ENCODE data around the gene UBASH3B. TPM values are rescaled to one million over a fixed set of nuclear protein-coding genes. Genes with fewer than 3 reads are reported as not detected.

Gene UBASH3B
- total RNA-seq, 4 donors from 2014 or later: 4.2 to 41.2 (median 24.4) TPM

DNA sequence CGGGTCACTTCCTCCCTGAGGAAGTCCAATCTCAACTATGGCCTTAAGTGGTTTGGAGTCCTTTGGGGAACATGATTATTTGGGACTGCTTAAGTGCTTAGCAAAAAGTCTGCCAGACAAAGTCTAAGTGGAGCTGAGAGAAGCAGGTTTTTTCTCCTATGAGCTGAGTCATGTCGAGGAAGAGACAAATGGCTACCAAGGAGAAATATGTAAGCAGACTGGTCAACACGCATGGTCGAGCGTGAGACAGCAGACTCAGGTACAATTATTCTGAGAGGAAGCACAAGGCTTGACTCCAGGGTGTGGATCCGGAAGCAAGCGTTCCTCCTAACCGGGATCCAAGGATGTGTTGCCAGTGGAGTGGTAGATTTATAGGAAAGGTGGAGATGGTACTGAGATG, 30.6 kb downstream of the UBASH3B start:
- DNase-seq (ENCODE audit: low spot score in 2 of 2): no peak
- H3K4me1 ChIP-seq: no peaks in the 10 kb centered on the region
- no peak overlapping the region for H3K4me3 ChIP-seq
- TF ChIP-seq, protein P1, sequence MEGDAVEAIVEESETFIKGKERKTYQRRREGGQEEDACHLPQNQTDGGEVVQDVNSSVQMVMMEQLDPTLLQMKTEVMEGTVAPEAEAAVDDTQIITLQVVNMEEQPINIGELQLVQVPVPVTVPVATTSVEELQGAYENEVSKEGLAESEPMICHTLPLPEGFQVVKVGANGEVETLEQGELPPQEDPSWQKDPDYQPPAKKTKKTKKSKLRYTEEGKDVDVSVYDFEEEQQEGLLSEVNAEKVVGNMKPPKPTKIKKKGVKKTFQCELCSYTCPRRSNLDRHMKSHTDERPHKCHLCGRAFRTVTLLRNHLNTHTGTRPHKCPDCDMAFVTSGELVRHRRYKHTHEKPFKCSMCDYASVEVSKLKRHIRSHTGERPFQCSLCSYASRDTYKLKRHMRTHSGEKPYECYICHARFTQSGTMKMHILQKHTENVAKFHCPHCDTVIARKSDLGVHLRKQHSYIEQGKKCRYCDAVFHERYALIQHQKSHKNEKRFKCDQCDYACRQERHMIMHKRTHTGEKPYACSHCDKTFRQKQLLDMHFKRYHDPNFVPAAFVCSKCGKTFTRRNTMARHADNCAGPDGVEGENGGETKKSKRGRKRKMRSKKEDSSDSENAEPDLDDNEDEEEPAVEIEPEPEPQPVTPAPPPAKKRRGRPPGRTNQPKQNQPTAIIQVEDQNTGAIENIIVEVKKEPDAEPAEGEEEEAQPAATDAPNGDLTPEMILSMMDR (IDR thresholded peaks at IDR 0.05): no peak
- H3K36me3 ChIP-seq: no peaks in the 10 kb centered on the region
- H3K27ac ChIP-seq: no peak overlapping the region
- no peaks in the 10 kb centered on the region for H3K27me3 ChIP-seq
- 87% methylated on average over 8 of the region's 8 CpGs for WGBS
- H3K9me3 ChIP-seq: no peaks in the 10 kb centered on the region

DNA sequence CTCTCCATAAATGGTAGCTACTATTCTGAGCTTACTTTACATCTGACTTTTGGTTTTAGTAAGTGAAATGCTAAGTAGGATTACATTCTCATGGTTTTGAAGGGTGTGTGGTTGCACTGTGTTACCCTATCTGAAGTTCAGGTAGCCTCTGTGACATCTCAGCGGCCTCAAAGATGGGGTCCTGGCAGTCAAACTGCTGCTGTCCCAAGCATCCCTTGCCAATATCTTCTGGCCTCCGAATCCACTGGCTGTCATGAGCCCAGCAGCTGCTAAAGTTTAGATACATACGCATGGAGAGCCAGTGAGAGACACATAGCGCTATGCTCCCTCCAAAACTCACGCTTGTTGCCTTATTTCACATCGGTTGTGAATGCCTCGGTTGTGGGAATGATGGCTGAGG, 34.9 kb downstream of the UBASH3B start:
- no peaks in the 10 kb centered on the region for H3K9me3 ChIP-seq
- no peak for DNase-seq (ENCODE audit: low spot score in 2 of 2)
- no peak overlapping the region for H3K4me3 ChIP-seq
- no peaks in the 10 kb centered on the region for H3K36me3 ChIP-seq
- H3K27ac ChIP-seq: no peak overlapping the region
- peaks cover 5% of the 10 kb centered on the region for H3K4me1 ChIP-seq
- WGBS: 83% methylated on average over 7 of the region's 7 CpGs
- H3K27me3 ChIP-seq: no peaks in the 10 kb centered on the region
- TF ChIP-seq EP300 (IDR thresholded peaks at IDR 0.05): no peak
- no peak for TF ChIP-seq POLR2AphosphoS5 (IDR thresholded peaks at IDR 0.05)
- no peak for TF ChIP-seq POLR2A (IDR thresholded peaks at IDR 0.05)
- TF ChIP-seq, protein P1 (IDR thresholded peaks at IDR 0.05): no peak

DNA sequence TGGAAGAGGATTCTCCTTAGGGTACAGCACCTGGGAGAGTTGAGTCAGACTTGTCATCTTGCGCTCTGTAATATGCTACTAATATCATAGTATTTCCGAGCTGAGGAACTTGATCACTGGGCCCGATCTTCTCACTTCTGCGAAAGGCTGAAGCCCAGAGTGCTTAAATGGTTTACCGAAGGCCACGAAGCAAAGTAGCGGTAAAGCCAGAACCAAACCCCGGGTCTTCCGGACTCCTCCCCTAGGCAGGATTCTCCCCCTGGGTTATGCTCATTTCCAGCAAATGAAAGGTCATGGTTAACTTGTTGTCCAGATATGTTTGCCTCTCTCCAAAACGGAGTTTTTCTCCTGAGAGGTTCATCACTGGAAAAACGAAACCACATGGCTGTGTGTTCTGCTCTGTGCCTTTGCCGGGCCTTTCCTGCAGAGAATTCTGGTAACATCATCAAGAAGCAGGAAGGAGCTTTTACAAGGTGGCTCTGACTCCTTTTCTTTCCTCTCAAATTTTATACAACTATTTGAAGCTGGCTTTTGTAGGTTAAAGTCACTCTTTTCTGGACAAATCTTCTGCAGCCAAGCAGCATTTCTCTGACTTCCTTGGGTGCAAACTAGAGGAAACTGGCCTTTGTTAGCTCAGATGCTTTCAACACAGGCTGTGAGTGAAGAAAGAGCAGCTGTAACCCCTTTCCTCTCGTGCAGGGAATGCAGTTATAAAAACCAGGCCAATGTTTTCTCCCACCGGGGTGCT, 35.5 kb downstream of the UBASH3B start:
- Histone ChIP-seq H3K4me3 (no peak overlapping the region), H3K27me3 (no peaks in the 10 kb centered on the region), H3K27ac (no peak overlapping the region), H3K36me3 (no peaks in the 10 kb centered on the region), H3K4me1 (peaks cover 5% of the 10 kb centered on the region), H3K9me3 (no peaks in the 10 kb centered on the region)
- TF ChIP-seq POLR2AphosphoS5 (IDR thresholded peaks at IDR 0.05) (no peak), EP300 (IDR thresholded peaks at IDR 0.05) (no peak), POLR2A (IDR thresholded peaks at IDR 0.05) (no peak)
- TF ChIP-seq, protein P1 (IDR thresholded peaks at IDR 0.05): no peak
- 66% methylated on average over 14 of the region's 14 CpGs for WGBS
- DNase-seq (ENCODE audit: low spot score in 2 of 2): no peak

DNA sequence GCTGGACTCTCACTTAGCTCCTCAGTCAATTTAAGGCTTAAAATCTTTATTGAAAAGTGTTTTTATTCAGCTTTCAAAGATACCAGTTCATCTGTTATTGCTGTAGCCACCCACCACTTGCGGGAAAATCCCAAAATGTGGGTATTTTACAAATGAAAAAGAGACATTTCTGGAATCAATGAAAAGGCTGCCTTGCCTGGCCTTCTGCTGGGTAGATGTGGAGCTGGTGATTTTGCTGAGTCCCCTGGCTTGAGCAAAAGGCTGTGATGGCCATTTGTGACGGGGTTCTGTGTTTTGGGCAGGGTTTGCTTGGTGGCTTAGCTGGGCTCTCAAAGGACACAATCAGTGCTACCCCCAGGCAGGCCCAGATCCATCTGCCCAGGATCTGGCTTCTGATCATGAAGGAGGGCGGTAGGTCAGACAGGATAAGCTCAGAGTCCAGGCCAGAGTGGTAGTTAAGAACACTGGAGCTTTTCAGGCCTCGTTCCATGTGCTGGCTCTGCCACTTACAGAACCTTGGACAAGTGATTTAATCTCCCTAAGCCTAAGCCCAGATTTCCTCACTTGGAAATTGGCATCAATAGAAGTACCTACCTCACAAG, 36.1 kb downstream of the UBASH3B start:
- WGBS: 91% methylated on average over 4 of the region's 4 CpGs
- no peaks in the 10 kb centered on the region for H3K27me3 ChIP-seq
- H3K4me1 ChIP-seq: peaks cover 5% of the 10 kb centered on the region
- no peak for DNase-seq (ENCODE audit: low spot score in 2 of 2)
- no peak overlapping the region for H3K27ac ChIP-seq
- TF ChIP-seq, protein P1 (IDR thresholded peaks at IDR 0.05): no peak
- TF ChIP-seq POLR2A (IDR thresholded peaks at IDR 0.05) (no peak), POLR2AphosphoS5 (IDR thresholded peaks at IDR 0.05) (no peak), EP300 (IDR thresholded peaks at IDR 0.05) (no peak)
- H3K9me3 ChIP-seq: no peaks in the 10 kb centered on the region
- H3K4me3 ChIP-seq: no peak overlapping the region
- no peaks in the 10 kb centered on the region for H3K36me3 ChIP-seq

DNA sequence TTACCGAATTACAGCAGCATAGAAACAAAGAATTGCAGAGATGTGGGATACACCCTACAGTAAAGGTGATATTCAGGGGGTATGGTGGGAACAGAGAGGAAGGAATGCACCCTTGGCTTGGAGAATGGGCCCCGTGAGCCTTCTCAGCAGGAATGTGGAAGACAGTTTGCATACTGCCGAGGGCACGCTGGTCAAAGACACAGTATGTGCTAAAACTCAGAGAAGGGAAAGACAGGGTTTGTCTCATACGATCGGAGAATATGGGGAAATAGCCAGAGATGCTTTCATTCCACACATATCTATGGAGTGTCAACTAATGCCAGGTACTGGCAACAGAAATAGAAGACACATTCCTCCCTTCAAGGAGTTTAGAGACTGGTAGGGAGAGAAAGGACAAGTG, 36.9 kb downstream of the UBASH3B start:
- H3K4me3 ChIP-seq: no peak overlapping the region
- no peaks in the 10 kb centered on the region for H3K36me3 ChIP-seq
- H3K9me3 ChIP-seq: no peaks in the 10 kb centered on the region
- H3K27ac ChIP-seq: no peak overlapping the region
- no peaks in the 10 kb centered on the region for H3K27me3 ChIP-seq
- no peak for DNase-seq (ENCODE audit: low spot score in 2 of 2)
- WGBS: 77% methylated on average over 6 of the region's 6 CpGs
- TF ChIP-seq POLR2AphosphoS5 (IDR thresholded peaks at IDR 0.05): no peak
- no peak for TF ChIP-seq EP300 (IDR thresholded peaks at IDR 0.05)
- TF ChIP-seq POLR2A (IDR thresholded peaks at IDR 0.05): no peak
- TF ChIP-seq, protein P1 (IDR thresholded peaks at IDR 0.05): no peak
- H3K4me1 ChIP-seq: peaks cover 5% of the 10 kb centered on the region

Data from suprapubic skin (tissue), 4 donors.